AG04449 (cell line): ENCODE results near the gene HPN.

Source experiments
- CTCF ChIA-PET: fragments of 350-600 bp; formaldehyde crosslinking; extraction: SDS; loops from one replicate; lab custom pipeline; 2021; ENCODE audit warnings: antibody characterized with exemption; lab: Yijun Ruan, JAX
- POLR2A ChIA-PET: fragments of 400-600, 350-600 bp; formaldehyde crosslinking; extraction: SDS; loops from one replicate; lab custom pipeline; 2020; ENCODE audit warnings: antibody characterized with exemption, inconsistent platforms; lab: Yijun Ruan, JAX
- DNase-seq: peaks from one replicate; pipeline ENCODE4 v3.0.0-alpha.2; 2010; ENCODE audit warnings: low read depth, low spot score
- H3K4me3 ChIP-seq: 2 replicates; pipeline ENCODE4 v1.5.1; 2011; ENCODE audit warnings: low read depth, mild to moderate bottlenecking, control low read depth, low read length
- CTCF ChIP-seq: IDR thresholded peaks from one replicate; pipeline ENCODE4 v1.5.1; 2011; ENCODE audit warnings: mild to moderate bottlenecking, moderate library complexity, low read length, control low read depth, inconsistent platforms; ENCODE audit not compliant: insufficient read depth; ENCODE audit errors: missing control alignments

HPN gene

GRCh38 chr19:35031072-35031881 lies 10.2 kb upstream of the HPN start:
- no peak for TF ChIP-seq CTCF
- ChIA-PET POLR2A (interaction anchor here (0.7 kb wide), 2 partner anchors 13 to 24 kb away, joined by 4 to 7 read pairs; no protein-coding TSS in a partner anchor), CTCF (interaction anchor here (0.9 to 1.6 kb wide), 4 partner anchors 13 to 35 kb away, joined by 3 to 9 read pairs (median 6); no protein-coding TSS in a partner anchor)
- peak overlapping the region; percentile 60 for H3K4me3 ChIP-seq
- DNase-seq, result no peak

- ChIA-PET CTCF (interaction anchor here (1.6 kb wide), 1 partner anchor 12 kb away, joined by 9 read pairs; no protein-coding TSS in a partner anchor), POLR2A (interaction anchor here (0.6 kb wide), 1 partner anchor 1235 kb away, joined by 3 read pairs; no protein-coding TSS in a partner anchor)
- no peak for DNase-seq
- no peak overlapping the region for H3K4me3 ChIP-seq
- TF ChIP-seq CTCF, result no peak
Measured at GRCh38 chr19:35032356-35032865, 9.1 kb upstream of the HPN start.

- ChIA-PET POLR2A (no interaction called here), CTCF (interaction anchor here (0.7 to 2.6 kb wide), 3 partner anchors 11 to 102 kb away, joined by 3 to 12 read pairs (median 3); no protein-coding TSS in a partner anchor)
- TF ChIP-seq CTCF, result no peak
Measured at GRCh38 chr19:35033067-35034004, 8.2 kb upstream of the HPN start.

GRCh38 chr19:35034005-35034502 lies 7.5 kb upstream of the HPN start:
- POLR2A ChIA-PET, result no interaction called here
- TF ChIP-seq CTCF, result no peak
- no peak overlapping the region for H3K4me3 ChIP-seq
- no peak for DNase-seq
- CTCF ChIA-PET, result interaction anchor here (0.7 to 2.6 kb wide), 3 partner anchors 10 to 102 kb away, joined by 3 to 12 read pairs (median 3); no protein-coding TSS in a partner anchor

More at GRCh38 chr19:35033067-35034004, 8.2 kb upstream of the HPN start:
- H3K4me3 ChIP-seq, result no peak overlapping the region
- DNase-seq, result no peak

GRCh38 chr19:35034588-35035382 lies 6.7 kb upstream of the HPN start:
- no peak for TF ChIP-seq CTCF
- DNase-seq, result no peak
- ChIA-PET POLR2A (no interaction called here), CTCF (interaction anchor here (2.6 kb wide), 1 partner anchor 9 kb away, joined by 12 read pairs; no protein-coding TSS in a partner anchor)
- H3K4me3 ChIP-seq, result no peak overlapping the region
